Retinal pigment epithelial cell (primary cell): ENCODE measurements around the gene CFAP157.

Source experiments
- DNase-seq: peaks from one replicate; pipeline ENCODE4 v3.0.0-alpha.2; 2010; ENCODE audit warnings: low read depth
- H3K4me3 ChIP-seq: 2 replicates; pipeline ENCODE4 v1.5.1; 2011; ENCODE audit warnings: mild to moderate bottlenecking, low read length, control low read depth, moderate library complexity
- CTCF ChIP-seq: conservative IDR thresholded peaks from 2 replicates; pipeline ENCODE4 v1.5.1; 2011; ENCODE audit warnings: low read depth, low read length, control low read depth, inconsistent platforms

Gene CFAP157

GRCh38 chr9:127762111-127762676, 55.4 kb downstream of the CFAP157 start:
- no peak for DNase-seq
- H3K4me3 ChIP-seq, result no peak overlapping the region
- TF ChIP-seq CTCF, result no peak

GRCh38 chr9:127763918-127764384, 57.2 kb downstream of the CFAP157 start:
- TF ChIP-seq CTCF, result peak; percentile 40

GRCh38 chr9:127765418-127765817, 58.6 kb downstream of the CFAP157 start:
- no peak overlapping the region for H3K4me3 ChIP-seq
- no peak for DNase-seq
- TF ChIP-seq CTCF, result no peak

More at GRCh38 chr9:127763918-127764384, 57.2 kb downstream of the CFAP157 start:
- no peak for DNase-seq
- no peak overlapping the region for H3K4me3 ChIP-seq
